ENCODE results near the gene JUND. TPM values are rescaled to one million over a fixed set of nuclear protein-coding genes. Genes with fewer than 3 reads are reported as not detected.

JUND gene
- total and polyA plus RNA-seq, 8 donors = 86.8 to 181 (median 123) TPM

DNA sequence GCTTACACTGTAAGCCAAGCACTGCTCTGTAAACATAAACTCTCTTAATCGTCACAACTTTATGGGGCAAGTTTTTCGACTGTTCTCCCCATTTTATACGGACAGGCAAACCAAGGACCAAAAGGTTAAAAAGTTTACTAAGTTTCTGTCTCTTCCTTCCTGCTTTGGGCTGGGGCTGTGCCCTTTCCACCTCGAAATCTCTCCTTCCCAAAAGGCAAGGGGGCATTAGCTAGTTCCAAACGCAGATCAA, 2.2 kb downstream of the JUND start:
- intact Hi-C loops (cut with DNase I) = loop anchor here in 2 of 3 donors (5.0 kb wide), 1 partner anchor 48 kb away; no protein-coding TSS in a partner anchor
- TF ChIP-seq, protein P1, sequence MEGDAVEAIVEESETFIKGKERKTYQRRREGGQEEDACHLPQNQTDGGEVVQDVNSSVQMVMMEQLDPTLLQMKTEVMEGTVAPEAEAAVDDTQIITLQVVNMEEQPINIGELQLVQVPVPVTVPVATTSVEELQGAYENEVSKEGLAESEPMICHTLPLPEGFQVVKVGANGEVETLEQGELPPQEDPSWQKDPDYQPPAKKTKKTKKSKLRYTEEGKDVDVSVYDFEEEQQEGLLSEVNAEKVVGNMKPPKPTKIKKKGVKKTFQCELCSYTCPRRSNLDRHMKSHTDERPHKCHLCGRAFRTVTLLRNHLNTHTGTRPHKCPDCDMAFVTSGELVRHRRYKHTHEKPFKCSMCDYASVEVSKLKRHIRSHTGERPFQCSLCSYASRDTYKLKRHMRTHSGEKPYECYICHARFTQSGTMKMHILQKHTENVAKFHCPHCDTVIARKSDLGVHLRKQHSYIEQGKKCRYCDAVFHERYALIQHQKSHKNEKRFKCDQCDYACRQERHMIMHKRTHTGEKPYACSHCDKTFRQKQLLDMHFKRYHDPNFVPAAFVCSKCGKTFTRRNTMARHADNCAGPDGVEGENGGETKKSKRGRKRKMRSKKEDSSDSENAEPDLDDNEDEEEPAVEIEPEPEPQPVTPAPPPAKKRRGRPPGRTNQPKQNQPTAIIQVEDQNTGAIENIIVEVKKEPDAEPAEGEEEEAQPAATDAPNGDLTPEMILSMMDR (IDR thresholded peaks at IDR 0.05) = no peak
- DNase-seq = no peak
- 0 to 2% methylated on average over 5 of the region's 5 CpGs for WGBS, 2 donors
- Histone ChIP-seq H3K27ac (peak overlapping the region; percentile 97 to 100 (median 100)), H3K4me3 (peak overlapping the region; percentile 43 to 97 (median 80)), H3K9me3 (no peaks in the 10 kb centered on the region), H3K36me3 (peaks cover 2 to 18% (median 2%) of the 10 kb centered on the region in 3 donors), H3K4me1 (peaks cover 13 to 55% (median 36%) of the 10 kb centered on the region in 3 donors), H3K27me3 (no peaks in the 10 kb centered on the region)
- no peak for ATAC-seq
- no peak for FAIRE-seq

DNA sequence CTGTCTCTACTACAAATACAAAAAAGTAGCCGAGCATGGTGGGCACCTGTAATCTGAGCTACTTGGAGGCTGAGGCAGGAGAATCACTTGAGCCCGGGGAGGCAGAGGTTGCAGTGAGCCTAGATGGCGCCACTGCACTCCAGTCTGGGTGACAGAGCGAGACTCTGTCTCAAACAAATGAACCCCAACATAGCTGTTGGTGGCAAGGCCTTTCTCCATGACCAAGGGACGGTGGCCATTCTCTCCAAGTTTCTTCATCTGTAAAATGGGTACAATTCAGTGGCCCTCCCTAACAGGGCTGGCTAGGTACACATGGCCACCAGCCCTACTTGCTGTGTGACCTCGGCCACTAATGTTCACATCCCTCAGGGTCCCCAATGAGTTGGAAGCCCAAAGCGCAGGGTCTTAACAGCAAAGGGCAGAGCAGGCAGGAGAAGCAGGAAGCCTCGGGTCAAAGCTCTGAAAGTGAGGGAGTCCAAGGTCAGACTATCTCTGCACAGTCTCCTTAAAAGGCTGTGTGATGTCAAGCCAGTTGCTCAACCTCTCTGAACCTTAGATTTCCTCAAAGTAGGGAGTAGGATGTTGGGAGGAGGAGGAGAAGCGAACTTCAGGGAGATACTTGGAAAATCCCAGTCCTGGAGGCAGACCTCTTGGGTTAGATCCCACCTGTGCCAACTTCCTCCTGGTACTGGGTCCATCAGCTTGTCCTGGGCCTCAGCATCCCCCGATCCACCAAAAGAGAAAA, 2.7 kb downstream of the JUND start:
- peak overlapping the region; percentile 43 to 97 (median 80) for H3K4me3 ChIP-seq
- FAIRE-seq (no peak), ATAC-seq (no peak), DNase-seq (peak in 2 of 6 donors; percentile 50 to 51)
- no peaks in the 10 kb centered on the region for H3K9me3 ChIP-seq
- TF ChIP-seq, protein P1 (IDR thresholded peaks at IDR 0.05) = no peak
- H3K36me3 ChIP-seq = peaks cover 2 to 18% (median 2%) of the 10 kb centered on the region in 3 donors
- H3K27me3 ChIP-seq = no peaks in the 10 kb centered on the region
- peaks cover 13 to 55% (median 36%) of the 10 kb centered on the region in 3 donors for H3K4me1 ChIP-seq
- peak overlapping the region; percentile 97 to 100 (median 100) for H3K27ac ChIP-seq
- WGBS, 2 donors = 44 to 62% methylated on average over 10 of the region's 10 CpGs
- intact Hi-C loops (cut with DNase I) = loop anchor here in 2 of 3 donors (5.0 kb wide), 1 partner anchor 49 kb away; no protein-coding TSS in a partner anchor

DNA sequence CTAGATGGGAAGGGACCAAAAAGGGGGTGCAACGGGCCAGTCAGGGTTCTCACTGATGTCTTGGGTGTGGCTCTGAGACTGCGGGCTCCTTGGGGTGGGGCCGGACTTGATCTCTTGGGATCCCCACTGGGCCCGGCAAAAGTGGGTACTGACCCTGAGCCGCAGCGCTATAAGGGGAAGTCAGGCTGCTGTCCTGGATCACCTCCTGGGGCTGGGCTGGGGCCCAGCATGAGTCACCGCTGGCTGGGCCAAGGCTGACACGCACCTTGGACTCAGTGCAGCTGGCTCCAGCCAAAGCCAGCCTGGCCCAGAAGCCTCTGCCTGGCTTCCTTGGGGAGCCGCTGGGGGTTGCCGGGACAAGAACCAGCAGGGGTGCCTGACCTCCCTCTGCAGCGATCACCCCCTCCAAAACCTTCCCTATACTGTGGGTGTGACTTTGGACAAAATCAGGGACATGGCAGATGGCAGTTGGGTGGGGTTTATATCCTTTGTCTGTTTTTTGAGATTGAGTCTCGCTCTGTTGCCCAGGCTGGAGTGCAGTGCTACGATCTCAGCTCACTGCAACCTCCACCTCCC, 6.6 kb downstream of the JUND start:
- FAIRE-seq = no peak
- Histone ChIP-seq H3K4me3 (peak overlapping the region in 1 of 4 donors; percentile 5), H3K9me3 (no peaks in the 10 kb centered on the region), H3K27ac (peak overlapping the region; percentile 42 to 80 (median 74)), H3K4me1 (peaks cover 13 to 44% (median 29%) of the 10 kb centered on the region in 3 donors), H3K27me3 (no peaks in the 10 kb centered on the region), H3K36me3 (peaks cover 2 to 18% (median 2%) of the 10 kb centered on the region in 3 donors)
- peak; percentile 87 to 97 (median 92) for DNase-seq
- TF ChIP-seq, protein P1 (IDR thresholded peaks at IDR 0.05) = no peak
- intact Hi-C loops (cut with DNase I) = loop anchor here in 2 of 3 donors (5.0 kb wide), 1 partner anchor 52 kb away; no protein-coding TSS in a partner anchor
- WGBS, 2 donors = 13 to 19% methylated on average over 13 of the region's 13 CpGs
- ATAC-seq = peak; percentile 66 to 84 (median 80)

DNA sequence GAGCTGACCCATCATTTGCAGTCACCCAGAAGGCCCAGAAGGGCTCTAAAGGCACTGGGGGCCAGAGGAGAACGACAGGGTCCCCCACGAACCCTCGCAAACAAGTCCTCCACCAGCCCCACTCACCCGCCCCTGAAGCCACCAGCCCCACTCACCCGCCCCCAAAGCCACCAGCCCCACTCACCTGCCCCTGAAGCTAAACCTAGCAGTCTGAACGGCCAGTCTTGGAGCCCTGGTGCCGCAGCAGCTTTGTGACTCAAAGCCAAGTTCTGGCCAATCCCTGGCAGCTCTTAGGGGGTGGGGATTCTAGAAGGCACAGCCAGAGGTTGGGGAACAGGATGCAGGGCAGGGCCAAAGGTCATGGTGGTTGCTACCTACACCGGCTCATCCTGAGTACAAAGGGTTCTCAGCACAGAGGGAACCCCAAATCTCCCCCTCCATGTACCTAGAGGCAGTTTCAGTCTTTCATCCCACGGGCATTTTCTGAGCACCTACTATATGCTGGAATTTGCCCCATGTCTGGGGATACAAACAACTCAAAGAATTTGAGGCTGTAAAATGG, 7.1 kb downstream of the JUND start, which contains the start of gene IQCN:
Gene IQCN (minus strand): TSS at position 234 of the 562 bp plus-strand sequence. CDS start 4,974 bp downstream, outside the sequence.
- no peaks in the 10 kb centered on the region for H3K9me3 ChIP-seq
- H3K27me3 ChIP-seq = no peaks in the 10 kb centered on the region
- TF ChIP-seq, protein P1 (IDR thresholded peaks at IDR 0.05) = no peak
- peaks cover 2 to 18% (median 2%) of the 10 kb centered on the region in 3 donors for H3K36me3 ChIP-seq
- H3K4me1 ChIP-seq = peaks cover 13 to 44% (median 29%) of the 10 kb centered on the region in 3 donors
- 68 to 79% methylated on average over 9 of the region's 9 CpGs for whole genome bisulfite sequencing, 2 donors
- FAIRE-seq (no peak), ATAC-seq (peak in 3 of 4 donors; percentile 0 to 17 (median 1)), DNase-seq (peak in 5 of 6 donors; percentile 41 to 77 (median 65))
- intact Hi-C loops (cut with DNase I) = no loop called here
- H3K4me3 ChIP-seq = peak within 1 kb of the TSS in 1 of 4 donors; percentile 5
- H3K27ac ChIP-seq = peak within 1 kb of the TSS; percentile 42 to 80 (median 74)
